D721Med (cell line): ENCODE data around the gene RNF20.

ENCODE experiments used
- DNase-seq: peaks from one replicate; pipeline ENCODE4 v3.0.0; 2011; ENCODE audit warnings: low spot score; ENCODE audit not compliant: insufficient read length
- FAIRE-seq: peaks from 2 replicates; lab custom pipeline; 2011; peaks lifted over from hg19 to GRCh38; lab: Jason Lieb, UNC
- TF ChIP-seq, protein P1 (sequence below): IDR thresholded peaks from 2 replicates; pipeline ENCODE4 v1.5.1; 2012; ENCODE audit warnings: mild to moderate bottlenecking, control low read depth; ENCODE audit not compliant: insufficient read depth; ENCODE audit errors: missing control alignments

RNF20 gene

DNA sequence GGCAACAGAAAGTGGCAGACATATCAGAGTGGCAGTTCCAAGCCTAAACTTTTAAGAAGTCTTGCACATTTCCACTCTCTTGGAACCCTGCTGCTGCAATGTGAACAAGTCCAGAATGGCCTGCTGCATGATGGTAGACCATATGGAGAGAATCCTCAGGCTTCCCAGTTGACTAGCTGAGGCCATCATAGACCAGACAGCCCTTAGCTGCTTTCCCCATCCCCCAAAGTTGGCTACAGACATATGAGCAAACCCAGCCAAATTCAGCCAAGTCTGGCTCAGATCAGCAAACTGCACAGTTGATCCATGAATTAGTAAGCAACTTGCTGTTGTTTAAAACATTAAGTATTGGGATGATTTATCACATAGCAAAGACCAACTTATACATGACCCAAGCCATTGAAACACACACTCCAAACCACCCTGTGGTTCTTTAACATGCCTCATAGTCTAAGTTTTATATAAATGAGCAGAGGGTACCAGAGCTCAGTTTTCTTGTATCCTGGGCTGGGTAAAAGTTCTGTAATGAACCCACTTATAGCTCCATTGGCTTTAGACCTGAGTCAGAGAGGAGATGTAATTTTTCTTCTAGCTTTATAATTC lies 41.2 kb downstream of the RNF20 start:
- TF ChIP-seq, protein P1, sequence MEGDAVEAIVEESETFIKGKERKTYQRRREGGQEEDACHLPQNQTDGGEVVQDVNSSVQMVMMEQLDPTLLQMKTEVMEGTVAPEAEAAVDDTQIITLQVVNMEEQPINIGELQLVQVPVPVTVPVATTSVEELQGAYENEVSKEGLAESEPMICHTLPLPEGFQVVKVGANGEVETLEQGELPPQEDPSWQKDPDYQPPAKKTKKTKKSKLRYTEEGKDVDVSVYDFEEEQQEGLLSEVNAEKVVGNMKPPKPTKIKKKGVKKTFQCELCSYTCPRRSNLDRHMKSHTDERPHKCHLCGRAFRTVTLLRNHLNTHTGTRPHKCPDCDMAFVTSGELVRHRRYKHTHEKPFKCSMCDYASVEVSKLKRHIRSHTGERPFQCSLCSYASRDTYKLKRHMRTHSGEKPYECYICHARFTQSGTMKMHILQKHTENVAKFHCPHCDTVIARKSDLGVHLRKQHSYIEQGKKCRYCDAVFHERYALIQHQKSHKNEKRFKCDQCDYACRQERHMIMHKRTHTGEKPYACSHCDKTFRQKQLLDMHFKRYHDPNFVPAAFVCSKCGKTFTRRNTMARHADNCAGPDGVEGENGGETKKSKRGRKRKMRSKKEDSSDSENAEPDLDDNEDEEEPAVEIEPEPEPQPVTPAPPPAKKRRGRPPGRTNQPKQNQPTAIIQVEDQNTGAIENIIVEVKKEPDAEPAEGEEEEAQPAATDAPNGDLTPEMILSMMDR = no peak
- FAIRE-seq (no peak), DNase-seq (no peak)

- TF ChIP-seq, protein P1 = no peak
- FAIRE-seq = no peak
- no peak for DNase-seq
Measured at GRCh38 chr9:101578378-101578777, 44.7 kb downstream of the RNF20 start.

DNA sequence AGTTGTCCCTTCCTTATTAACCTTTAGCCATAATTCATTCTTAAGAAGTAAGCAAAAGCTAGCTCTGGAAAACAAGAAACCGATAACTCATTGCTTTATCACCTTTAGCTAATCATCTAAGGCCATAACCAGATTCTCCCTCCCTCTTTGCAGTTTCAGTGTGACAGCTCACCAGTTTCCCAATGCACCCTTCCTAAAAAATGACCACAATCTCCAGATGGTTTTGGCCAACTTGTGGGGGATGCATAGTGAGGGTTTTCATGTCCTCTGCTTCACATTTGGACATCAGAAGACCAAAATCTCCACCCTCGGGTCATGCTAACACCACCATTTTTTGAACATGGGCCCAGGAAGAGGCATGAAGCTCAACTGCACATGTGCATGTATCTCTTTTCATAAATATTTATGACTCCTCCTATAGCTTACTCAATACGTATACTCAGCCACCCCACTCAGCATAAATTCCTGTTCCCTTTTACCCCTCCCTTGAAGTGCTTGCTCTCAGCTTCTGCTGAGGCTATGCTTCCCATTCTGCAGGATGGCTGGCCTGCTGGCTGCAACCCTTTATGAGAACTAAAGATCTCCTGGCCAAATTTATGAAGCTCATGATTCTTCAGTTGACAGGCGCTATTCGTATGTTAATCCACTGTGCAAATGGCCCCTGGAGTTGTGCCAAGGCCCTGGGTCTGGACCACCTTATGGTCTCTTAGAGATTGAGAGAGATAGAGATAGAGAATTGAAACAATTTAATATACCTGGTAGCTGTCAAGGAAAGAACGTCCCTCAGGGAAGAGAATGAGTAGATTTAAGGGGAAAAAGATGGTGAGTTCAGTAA lies 46.3 kb downstream of the RNF20 start:
- TF ChIP-seq, protein P1 = no peak
- DNase-seq (no peak), FAIRE-seq (no peak)

- DNase-seq = no peak
- TF ChIP-seq, protein P1 = no peak
- no peak for FAIRE-seq
Measured at GRCh38 chr9:101582553-101582952, 48.9 kb downstream of the RNF20 start.

GRCh38 chr9:101585740-101586139 lies 52.1 kb downstream of the RNF20 start:
- TF ChIP-seq, protein P1 = no peak
- no peak for DNase-seq

DNA sequence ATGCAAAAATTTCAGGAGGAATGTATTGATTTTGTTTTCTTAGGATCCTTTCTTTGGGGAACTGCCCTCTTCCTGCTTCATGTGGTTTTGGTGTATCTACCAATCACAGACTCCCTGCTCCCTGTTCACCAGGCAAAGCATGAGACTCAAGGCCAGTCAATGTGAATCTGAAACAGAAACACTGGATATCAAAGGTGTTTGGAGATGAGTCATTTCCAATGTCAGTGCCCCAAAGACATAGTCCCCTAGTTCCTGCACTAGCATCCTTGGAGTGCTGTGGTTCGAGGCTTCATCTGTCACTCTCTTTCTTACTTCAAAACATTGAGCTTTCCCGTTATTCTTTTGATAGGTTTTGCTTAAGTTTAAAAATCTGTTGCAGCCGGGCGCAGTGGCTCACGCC lies 53.0 kb downstream of the RNF20 start:
- DNase-seq (no peak), FAIRE-seq (no peak)
- TF ChIP-seq, protein P1 = no peak

More at GRCh38 chr9:101585740-101586139, 52.1 kb downstream of the RNF20 start:
- FAIRE-seq = no peak
